Hepatocyte (in vitro differentiated cells): ENCODE results near the gene MYL2.

ENCODE experiments used
- EZH2 ChIP-seq: fragments of 200-600 bp; sonication (generic); IDR thresholded peaks from 2 replicates; pipeline ENCODE4 v1.6.1; 2016; ENCODE audit warnings: antibody characterized with exemption, mild to moderate bottlenecking, borderline replicate concordance
- EZH2phosphoT487 ChIP-seq: fragments of 200-600 bp; sonication (generic); IDR thresholded peaks from one replicate; pipeline ENCODE4 v1.6.1; 2018; ENCODE audit warnings: antibody characterized with exemption, mild to moderate bottlenecking, low read depth, moderate library complexity; ENCODE audit not compliant: unreplicated experiment, severe bottlenecking
- TF ChIP-seq, protein P1 (sequence below): fragments of 200-600 bp; sonication (generic); IDR thresholded peaks from 2 replicates; pipeline ENCODE4 v1.5.1; 2016; ENCODE audit warnings: antibody characterized with exemption, mild to moderate bottlenecking; ENCODE audit not compliant: poor library complexity

DNA sequence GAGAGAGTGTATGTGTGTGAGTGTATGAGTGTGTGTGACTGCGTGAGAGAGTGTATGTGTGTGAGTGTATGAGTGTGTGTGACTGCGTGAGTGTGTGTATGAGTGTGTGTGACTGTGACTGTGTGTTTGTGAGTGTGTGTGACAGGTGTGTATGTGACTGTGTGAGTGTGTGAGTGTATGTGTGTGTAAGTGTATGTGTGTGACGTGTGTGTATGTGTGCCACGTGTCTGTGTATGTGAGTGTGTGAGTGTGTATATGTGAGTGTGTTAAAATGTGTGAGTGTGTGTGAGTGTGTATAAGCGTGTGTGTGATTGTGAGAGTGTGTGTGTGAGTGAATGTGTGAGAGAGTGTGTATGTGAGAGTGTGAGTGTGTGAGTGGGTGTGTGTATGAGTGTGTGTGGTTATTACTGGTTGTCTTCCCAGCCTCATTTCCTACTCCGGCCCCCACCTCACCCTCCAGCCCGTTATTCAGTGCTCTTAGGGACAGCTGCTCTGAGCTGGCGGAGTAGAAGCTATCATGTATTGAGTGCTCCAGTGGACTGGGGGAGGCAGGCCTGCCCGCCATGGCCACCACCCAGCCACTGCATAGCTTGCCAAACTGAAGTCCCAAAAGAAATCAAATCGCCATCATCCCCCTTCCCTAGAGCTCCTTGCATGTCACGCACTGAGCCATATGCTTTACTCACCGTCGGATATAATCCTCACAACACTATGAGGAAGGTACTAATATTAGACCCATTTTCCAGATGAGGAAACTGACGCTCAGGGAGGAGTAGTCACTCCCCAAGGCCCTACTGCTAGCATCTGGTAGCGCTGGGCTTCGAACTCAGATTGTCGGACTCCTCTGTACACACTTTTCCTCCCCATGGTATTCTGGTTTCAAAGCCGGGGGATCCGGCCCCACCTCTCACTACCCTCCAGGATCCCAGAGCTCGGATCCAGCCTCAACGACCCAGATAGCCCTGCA is 10.3 kb upstream of the MYL2 start:
- TF ChIP-seq, protein P1, sequence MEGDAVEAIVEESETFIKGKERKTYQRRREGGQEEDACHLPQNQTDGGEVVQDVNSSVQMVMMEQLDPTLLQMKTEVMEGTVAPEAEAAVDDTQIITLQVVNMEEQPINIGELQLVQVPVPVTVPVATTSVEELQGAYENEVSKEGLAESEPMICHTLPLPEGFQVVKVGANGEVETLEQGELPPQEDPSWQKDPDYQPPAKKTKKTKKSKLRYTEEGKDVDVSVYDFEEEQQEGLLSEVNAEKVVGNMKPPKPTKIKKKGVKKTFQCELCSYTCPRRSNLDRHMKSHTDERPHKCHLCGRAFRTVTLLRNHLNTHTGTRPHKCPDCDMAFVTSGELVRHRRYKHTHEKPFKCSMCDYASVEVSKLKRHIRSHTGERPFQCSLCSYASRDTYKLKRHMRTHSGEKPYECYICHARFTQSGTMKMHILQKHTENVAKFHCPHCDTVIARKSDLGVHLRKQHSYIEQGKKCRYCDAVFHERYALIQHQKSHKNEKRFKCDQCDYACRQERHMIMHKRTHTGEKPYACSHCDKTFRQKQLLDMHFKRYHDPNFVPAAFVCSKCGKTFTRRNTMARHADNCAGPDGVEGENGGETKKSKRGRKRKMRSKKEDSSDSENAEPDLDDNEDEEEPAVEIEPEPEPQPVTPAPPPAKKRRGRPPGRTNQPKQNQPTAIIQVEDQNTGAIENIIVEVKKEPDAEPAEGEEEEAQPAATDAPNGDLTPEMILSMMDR, result no peak
- TF ChIP-seq EZH2, result no peak
- no peak for TF ChIP-seq EZH2phosphoT487
